Fibroblast of the conjunctiva (primary cell): ENCODE measurements around the gene EIF1B.
A peak's percentile ranks its signal among the peaks of the same experiment; 100 is the strongest.

Experiments used
- DNase-seq: peaks from one replicate; pipeline ENCODE4 v3.0.0-alpha.2; 2010; ENCODE audit warnings: low read depth

The EIF1B gene

DNA sequence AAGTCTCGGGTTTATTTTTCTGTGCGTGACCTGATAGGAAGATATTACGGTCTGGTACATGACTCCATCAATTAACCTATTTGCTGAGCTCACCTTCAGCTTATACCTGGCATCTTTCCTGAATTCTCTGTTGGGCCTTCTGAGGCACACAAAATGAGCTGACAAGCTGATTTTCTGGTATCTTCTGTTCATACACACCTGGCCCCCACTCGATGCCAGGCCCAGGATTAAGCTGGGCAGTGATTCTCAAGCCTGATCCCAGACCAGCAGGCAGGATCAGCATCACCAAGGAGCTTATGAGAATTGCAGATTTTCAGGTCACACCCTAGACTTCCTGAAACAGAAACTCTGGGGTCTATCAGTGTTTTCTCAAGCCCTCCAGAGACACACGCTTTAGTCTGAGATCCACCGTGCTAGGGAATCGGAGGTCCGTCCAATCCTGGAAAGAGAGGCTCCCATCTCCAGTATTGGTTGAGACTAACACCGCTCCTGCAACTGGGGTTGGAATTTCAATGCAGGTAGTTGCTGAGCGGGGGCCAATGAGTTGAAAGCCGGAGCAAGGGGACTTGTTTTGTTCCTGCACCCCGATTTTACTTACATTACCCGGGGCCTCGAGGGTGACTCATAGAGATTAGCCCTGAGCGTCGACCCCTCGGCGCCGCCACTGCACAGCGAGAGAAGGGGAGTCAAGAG, 636 bp upstream of the EIF1B start:
- DNase-seq = no peak

DNA sequence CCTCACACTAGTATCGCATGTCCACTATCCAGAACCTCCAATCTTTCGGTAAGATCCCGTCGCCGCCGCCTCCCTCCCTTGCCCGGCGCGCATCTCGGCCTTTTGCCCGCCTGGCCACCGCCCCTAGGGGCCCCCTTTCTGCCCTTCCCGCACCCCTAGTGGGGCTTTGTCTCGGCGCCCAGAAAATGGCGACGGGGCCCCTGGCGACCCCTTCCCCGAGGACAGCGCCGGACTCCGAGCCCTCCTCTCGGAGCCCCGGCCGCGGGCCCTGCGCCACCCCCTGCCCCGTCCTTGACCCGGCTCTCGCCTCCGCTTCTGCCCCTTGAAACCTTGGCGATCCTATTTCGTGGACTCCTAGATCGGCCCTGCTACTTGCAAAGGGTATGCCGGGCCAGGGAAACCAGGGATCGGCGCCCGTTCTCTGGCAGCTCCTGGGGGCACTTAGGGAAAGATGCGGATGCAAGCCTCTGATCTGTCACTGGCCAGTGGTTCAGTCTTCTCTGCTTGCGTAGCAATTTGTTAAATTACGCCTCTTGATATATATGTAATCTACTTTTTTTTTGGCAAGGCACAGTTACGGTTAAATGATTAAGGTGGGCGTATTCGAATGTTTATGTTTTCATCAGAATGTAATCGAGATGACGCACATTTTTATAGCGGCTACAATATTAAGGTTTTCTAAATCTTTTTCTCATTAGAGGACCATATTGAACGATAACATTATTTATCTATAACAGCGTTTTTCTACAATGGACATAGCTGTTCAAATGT, 603 bp downstream of the EIF1B start:
- DNase-seq = peak; percentile 24

DNA sequence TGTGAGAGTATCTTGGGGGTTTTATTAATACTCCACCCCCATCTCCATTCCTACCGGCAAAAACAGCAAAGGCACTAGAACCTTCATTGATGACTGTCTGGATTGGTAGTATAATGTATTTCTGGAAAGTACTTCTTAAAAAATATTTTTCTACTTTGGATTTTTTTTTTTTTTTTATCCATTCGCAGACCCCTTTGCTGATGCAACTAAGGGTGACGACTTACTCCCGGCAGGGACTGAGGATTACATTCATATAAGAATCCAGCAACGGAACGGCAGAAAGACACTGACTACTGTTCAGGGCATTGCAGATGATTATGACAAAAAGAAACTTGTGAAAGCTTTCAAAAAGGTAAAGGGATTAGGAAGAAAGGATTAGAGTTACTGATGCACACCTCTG, 1.2 kb downstream of the EIF1B start:
- DNase-seq = peak; percentile 32

DNA sequence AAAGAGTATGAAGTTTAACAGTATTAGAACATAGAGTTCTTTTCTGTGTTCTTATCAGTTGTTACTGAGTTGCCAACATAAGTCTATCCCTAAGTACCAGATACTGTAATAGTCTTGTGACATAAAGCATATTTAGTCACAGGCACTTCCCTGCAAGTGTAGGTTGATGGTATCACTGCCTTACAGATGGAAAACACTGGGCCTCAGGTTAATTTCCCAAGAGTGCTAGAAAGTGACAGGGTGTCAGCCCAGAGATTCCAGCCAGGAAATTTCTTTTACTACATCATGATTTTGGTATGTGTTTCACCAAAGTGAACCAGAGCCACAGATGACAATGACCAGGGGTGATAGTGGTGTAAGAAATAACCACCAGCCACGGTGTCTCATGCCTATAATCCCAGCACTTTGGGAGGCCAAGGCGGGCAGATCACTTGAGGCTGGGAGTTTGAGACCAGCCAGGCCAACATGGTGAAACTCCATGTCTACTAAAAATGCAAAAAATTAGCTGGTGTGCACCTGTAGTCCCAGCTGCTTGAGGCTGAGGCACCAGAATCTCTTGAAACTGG, 3.2 kb downstream of the EIF1B start:
- DNase-seq = no peak

DNA sequence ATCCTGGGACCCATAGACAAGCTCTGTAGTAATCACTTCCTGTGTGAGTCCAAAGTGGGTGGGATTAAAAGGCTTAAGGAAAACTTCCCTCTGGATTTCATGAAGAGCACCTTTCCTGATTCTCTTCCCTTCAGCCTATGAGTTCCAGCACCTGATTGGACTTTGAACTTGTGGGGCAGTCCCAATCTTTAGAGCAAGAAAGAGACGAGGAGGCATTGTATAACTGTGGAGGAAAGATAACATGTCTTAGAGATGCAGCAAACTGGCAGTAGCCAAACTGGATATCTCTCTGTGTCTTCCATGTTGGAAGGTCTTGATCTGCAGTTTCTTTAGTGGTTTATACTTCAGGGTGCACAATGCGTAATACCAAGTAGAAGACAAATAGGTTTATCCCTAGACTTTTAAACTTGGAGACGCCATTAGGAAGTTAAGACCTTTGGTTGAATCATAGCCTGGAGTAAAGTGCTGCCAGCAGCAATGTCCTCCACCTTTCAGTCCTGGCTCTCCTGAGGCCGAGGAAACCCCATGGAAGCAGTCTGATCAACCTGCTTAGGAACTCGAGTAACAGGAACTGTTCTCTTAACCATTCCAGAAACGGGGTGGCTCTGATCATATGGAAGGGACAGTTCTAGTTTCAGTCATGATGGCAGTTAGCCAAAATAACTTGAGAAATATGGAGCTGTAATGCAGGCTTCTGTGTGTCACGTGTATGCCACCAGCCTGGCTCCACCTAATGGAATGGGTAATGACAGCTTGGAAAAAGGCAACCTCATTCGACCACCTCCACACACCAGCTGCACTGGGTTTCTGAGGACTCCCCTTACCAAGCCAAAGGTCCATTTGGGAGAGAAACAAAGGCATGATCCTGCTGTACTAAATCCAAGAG, 4.7 kb downstream of the EIF1B start:
- no peak for DNase-seq

DNA sequence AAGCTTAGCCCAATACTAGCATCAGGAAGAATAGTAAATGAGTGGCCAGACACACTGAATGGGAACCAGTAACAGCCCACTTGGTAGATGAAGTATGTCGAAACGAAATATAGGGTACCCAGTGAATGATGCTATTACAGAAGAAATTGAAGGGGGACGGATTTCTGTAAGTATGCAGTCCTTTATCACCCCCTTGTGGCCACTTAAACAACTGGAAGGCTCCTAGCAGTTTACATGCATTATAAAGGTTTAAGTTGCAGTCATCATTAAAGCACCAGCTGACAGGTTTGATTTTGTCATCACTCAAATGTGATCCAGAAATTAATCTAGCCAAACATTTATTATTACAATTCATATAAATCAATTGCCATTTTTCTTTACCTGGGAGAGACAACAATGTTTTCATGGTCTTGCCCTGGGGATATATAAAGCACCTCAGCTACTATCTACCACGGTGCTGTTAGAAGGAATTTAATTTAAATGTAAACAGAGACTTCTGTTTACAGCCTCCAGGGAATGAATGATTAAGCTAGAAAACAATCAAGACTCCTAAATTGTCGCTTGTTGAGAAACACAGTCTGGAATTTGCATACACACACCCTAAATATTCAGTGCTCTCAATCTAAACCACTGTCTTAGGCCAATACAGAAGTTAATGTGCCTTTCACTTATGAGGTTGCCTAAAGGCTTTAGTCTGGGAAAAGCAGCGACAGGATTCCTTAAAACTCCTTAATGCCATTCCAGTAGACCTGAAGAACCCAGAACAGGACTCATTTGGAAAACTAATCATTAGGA, 7.8 kb downstream of the EIF1B start:
- DNase-seq = peak; percentile 62

DNA sequence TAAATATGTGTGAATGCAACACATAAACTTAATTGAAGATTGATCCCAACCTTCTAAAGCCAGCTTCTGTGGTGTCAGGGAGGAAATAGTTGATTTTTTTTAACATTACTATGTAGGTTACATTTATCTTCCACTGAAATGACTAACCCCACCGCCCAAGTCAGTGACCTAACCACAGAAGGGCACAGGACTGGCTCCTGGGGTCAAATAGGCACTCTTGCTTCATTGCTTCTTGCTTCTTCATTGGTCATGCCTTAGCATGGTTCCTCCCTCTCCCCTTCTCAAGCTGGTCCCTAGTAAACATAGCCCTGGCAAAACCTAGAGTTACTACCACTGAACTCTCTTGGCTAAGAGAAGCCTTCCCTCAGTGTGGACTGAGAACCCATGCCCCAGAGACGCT, 12.3 kb downstream of the EIF1B start:
- DNase-seq = no peak

DNA sequence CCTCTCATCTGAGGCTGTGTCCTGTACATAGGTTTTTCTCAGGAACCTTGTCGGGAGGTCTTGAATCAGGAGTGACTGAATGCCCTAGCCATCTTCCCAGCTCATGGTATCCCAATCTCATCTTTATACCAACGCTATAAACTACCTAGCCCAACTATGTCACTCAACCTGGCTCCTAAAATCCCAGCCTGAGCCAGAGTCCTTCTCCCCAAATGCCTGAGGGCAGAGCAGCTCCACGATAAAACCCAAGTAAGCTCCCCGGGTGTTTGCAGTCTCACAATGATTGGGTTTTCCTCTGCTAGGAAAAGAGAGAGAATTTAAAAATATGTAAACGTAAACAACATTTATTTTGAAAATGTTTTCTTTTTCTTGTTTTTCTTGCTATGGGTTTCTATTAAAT, 14.4 kb downstream of the EIF1B start:
- no peak for DNase-seq

DNA sequence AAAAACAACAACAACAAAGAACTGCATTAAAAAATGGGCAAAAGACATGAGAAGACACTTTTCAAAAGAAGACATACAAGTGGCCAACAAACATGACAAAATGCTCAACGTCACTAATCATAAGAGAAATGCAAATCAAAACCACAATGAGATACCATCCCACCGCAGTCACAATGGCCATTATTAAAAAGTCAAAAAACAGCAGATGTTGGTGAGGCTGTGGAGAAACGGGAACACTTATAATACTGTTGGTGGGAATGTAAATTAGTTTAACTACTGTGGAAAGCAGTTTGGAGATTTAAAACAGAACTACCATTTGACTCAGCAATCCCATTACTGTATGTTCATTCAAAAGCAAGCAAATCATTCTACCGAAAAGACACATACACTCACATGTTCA, 15.1 kb downstream of the EIF1B start:
- DNase-seq = no peak

DNA sequence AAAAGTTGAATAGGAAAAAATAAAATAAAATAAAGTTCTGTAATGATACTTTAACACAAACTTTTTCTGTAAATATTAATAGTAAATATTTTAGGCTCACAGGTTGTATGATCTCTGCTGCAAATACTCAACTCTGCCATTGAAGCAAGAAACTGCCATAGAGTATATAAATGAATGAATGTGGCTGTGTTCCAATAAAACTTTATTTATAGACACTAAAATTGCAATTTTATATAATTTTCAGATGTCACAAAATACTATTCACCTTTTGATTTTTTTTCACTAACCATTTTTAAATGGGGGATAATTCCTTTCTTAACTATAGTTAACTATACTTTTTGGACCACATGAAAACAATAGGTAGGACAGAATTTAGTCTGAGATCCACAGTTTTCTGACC, 16.0 kb downstream of the EIF1B start:
- no peak for DNase-seq

DNA sequence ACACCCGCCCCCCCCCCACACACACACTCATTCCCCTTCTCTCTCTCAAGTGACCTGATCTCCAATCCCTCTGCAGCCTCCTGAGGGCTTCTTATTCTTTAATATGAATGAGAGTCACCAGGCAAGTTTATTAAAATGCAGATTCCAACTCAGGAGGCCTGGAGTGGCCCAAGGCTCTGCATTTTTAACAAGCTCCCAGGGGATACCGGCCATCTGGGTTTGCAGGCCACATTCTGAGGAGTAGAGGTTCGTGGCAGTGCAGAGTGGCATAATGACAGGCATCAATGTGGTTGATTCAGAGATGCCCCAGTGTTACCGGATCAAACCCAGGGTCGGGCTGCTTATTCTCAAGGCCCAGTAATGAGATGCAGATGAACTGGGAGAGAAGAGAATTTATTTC, 18.9 kb downstream of the EIF1B start:
- DNase-seq = no peak

DNA sequence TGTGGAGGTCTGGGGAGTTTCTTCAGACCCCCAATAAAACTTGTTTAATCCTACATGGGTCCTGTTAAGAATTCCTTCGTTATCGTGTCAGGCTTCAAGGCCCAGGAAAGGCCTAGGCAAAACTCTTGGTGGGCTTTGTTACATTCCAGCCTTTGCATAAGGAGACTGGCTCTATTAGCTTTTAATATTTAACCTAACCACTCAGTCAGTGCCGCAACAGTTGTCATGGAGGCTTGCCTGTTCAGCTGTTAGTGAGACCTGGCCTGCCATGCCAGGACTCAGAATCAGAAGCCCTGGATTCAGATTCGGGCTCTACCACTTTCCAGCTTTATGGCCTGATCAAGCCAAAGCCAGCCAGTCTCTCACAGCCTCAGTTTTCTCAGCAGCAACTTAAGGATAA, 19.6 kb downstream of the EIF1B start:
- no peak for DNase-seq

DNA sequence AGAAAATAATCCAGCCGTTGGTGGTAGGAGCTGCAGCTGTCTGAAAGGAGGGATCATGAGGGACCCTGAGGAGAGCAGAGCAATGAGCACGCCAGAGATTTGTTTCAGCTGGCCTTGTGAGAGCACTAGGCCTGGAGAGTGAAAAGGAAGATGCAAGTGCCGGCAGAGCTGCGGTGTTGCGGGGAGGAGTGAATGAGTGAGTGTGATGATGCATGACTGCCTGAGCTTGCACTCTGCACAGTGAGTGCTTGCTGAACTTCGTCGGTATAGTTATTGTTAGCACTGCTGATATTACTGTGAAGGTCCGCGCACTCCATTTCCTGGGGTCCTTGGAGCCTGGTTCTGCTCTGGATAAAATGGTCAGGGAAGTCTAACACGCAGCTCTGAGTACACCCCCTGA, 23.2 kb downstream of the EIF1B start:
- DNase-seq = no peak

DNA sequence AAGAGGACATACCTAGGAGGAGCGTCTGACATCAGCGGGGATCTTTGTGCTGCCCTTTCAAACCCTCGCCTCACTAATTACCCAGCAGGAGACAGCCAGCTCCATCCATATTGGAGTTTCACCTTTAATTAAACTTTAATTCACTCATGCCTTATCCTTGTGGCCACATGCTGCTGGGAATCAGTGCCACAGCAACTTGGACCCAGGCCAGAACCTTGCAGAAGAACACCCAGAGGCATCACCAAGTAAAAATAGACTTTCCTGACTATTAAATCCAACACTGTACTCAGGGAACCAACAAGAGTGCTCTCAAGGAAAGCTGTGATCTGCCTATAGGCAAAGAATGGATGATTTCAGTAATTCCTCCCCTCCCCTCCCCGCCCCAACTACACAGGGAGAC, 23.9 kb downstream of the EIF1B start:
- DNase-seq = no peak

DNA sequence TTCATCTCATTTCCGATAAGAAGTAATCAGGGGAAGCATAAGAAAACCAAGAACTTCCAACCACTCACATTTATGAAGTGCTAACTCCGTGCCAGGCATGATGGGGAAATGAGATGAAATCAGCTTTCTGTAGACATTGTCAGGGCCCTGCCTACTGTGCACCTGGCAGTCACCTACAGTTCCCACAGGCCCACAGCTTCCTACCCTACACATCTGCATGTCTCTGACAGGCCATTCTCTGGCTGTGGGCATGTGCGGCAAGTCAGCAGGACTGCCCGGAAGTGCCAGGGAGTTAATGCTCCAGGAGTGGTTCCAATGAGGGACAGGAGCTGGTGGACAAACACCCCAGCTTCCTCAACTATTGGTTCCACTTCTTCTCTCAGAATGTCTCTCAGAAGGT, 24.3 kb downstream of the EIF1B start:
- no peak for DNase-seq

DNA sequence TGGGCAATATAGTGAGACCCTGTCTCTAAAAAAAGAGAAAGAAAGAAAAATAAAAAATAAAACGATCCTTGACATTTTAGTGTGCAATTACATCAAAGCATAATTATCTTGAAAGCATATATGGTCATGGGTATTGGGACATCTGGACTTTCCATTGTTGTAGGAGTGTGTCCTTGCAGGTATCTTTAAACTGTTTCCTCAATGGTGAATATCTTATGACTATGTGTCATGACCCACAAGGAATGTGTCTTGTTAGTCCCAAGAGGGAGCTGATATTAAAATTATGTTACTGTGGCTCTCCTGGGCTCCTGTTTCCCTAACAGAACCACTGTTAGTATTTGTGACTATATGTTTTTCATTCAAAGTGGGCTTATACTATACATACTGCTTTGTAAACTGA, 26.6 kb downstream of the EIF1B start:
- DNase-seq = no peak

DNA sequence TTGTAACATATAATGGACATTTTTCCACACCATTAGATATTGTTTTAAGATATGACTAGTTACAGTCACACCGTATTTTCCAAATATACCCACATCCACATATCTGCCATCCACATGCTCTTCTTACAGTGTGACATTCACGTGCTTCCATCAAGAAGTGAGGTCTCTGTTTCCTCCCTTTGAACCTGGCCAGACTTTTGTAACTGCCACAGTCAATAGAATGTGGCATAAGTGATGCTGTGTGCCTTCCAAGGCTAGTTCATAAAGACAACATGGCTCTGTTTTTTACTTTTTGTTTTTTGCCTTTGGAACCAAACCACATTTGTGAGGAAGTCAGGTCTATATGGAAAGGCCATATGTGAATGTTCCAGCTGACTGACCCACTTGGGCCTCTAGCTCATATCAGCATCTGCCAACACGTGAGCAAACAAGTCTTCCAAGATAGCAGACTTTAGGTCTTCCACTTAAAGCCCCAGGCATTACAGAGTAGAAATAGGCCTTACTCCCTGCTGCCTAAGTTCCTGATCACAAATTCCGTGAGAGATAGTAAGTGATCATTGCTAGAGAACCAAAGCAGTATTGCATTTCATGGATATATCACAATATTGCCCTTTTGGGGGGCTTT, 27.1 kb downstream of the EIF1B start:
- DNase-seq = no peak

DNA sequence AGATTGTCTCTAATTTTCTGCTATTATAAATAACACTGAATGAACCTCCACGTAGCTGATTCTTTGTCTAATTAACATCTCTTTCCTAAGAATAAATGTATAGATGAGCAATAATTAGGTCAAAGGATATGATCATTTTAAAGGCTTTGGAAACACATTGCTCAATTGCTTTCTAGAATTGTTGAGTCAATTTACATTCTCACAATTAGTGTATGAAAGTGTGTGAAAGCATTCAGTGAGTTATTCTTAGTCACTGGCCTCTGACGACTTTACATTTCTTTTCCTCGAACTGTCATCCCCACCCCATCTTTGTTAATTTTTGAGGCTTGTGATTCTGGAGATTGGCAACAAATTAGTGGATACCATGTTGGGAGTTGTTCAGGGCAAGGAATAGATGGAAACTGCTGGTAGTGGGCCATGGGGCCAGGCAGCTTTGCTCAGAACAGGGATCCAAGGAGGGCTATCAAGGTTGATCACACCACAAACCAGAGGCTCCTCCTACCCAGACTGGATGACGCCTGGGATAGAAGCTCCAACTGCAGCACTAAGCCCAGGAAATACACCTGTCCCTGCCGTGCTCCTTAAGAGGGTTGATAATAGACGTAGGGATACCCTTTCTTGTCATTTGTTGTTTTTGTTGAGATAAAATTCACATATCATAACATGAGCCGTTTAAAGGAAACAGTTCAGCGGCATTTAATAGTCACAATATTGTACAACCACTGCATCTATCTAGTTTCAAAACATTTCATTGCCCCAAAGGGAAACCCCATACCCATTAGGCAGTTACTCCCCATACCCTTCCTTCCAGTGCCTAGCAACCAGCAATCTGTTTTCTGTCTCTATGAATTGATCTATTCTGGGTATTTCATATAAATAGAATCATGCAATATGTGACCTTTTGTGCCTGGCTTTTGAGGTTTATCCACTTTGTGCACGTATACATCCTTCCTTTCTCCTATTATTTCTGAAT, 27.9 kb downstream of the EIF1B start:
- no peak for DNase-seq

DNA sequence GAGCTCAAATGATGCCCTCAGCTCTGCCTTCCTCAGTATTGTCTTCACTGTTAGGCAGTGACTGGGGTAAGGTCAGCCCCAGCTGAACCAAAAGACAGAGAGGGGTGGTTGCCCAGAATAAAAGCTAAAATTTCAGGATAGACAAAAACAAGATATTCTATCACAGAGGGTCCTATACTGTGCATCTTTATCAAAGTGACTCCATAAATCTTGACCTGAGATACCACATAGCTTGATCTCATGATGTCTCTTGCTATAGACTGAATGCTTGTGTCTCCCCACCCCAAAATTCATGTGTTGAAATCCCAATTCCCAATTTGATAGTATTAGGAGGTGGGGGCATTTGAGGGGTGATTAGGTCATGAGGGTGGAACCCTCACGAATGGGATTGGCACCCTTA, 30.4 kb downstream of the EIF1B start:
- no peak for DNase-seq

DNA sequence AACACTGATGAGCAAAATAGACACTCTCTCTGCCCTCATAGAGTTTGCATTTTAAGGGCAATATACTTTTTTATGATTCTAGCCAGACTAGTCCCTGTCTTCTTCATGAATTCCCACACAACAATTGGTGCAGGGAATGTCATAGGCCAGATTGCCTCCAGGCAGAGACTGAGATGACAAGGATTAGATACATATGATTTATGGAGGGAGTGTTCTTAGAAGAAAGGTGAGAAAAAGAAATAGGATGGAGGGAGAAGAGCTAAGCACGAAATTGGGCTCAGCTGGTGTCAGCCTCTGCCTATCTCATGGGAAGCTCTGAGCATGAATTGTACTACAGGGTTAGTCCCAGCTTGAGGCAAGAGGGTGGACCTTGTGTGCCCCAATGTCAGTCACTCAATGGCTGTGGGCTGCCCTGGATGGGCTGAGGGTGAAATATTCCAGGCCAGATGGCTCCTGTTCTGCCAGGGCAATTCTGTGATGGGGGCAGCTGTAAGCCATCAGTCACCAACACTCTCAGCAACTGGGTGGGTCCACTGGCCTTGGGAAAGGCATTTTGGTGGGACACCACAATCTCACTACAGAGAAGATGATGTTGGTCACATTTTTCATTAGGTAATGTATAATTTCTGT, 31.1 kb downstream of the EIF1B start:
- DNase-seq = no peak
